Chondrocyte (in vitro differentiated cells): Measurements from ENCODE around the gene TMEM120A. TPM values are rescaled to one million over a fixed set of nuclear protein-coding genes. Genes with fewer than 3 reads are reported as not detected.
"Not testable (repeated sequence)": the region's sequence is repeated elsewhere in the genome, so short reads cannot be mapped to it uniquely, and the experiment has no call there.

Experiments used
- DNase-seq: peaks from one replicate; pipeline ENCODE4 v3.0.0; 2021; ENCODE audit warnings: mixed read lengths, low spot score
- H3K27ac Mint-ChIP-seq: one replicate; pipeline ENCODE4 v1.8.0; 2021; ENCODE audit warnings: mild to moderate bottlenecking, moderate library complexity, mixed read lengths; ENCODE audit not compliant: unreplicated experiment
- H3K27me3 Mint-ChIP-seq: 2 replicates; pipeline ENCODE4 v1.8.0; 2021; ENCODE audit warnings: low read depth, mixed read lengths
- H3K36me3 Mint-ChIP-seq: 2 replicates; pipeline ENCODE4 v1.8.0; 2021; ENCODE audit warnings: low read depth, mixed read lengths
- H3K4me1 Mint-ChIP-seq: 2 replicates; pipeline ENCODE4 v1.8.0; 2021; ENCODE audit warnings: low read depth, mild to moderate bottlenecking, mixed read lengths
- H3K4me3 Mint-ChIP-seq: one replicate; pipeline ENCODE4 v1.8.0; 2021; ENCODE audit warnings: mild to moderate bottlenecking, moderate library complexity, mixed read lengths; ENCODE audit not compliant: unreplicated experiment
- H3K9me3 Mint-ChIP-seq: 2 replicates; pipeline ENCODE4 v1.8.0; 2021; ENCODE audit warnings: low read depth, mixed read lengths
- long read RNA-seq: library from polyadenylated mRNA; stranded (forward); transcript quantifications from one replicate; pipeline ENCODE4 v2.0.0, GENCODE V29; 2021
- total RNA-seq: library from RNA; stranded (reverse); gene quantifications from 3 replicates; pipeline ENCODE4 v1.2.1, GENCODE V29; 2021
- TF ChIP-seq, protein P1 (sequence below): fragments of 200-600 bp; sonication (generic); IDR thresholded peaks from 2 replicates; pipeline ENCODE4 v1.5.0; 2021; ENCODE audit warnings: antibody characterized with exemption, mild to moderate bottlenecking, moderate library complexity

TMEM120A gene
- total RNA-seq, result 28.8 to 36.0 TPM (median 30.6 TPM) in 3 replicates
- long read RNA-seq, transcript TMEM120A-214 (12 exons, 1,456 nt), result major isoform, 24 of 38 reads
- long read RNA-seq, partial matches to known transcripts, result 1 of 38 reads
- long read RNA-seq, other reads (novel, unspliced or antisense), result 10 of 38 reads

- DNase-seq, result peak; percentile 98
- Mint-ChIP-seq H3K36me3 (peaks cover 10% of the 10 kb centered on the region), H3K27ac (peak within 1 kb of the TSS; percentile 90), H3K4me3 (peak within 1 kb of the TSS; percentile 76), H3K4me1 (peaks cover 22% of the 10 kb centered on the region), H3K27me3 (no peaks in the 10 kb centered on the region), H3K9me3 (no peaks in the 10 kb centered on the region)
- TF ChIP-seq, protein P1, sequence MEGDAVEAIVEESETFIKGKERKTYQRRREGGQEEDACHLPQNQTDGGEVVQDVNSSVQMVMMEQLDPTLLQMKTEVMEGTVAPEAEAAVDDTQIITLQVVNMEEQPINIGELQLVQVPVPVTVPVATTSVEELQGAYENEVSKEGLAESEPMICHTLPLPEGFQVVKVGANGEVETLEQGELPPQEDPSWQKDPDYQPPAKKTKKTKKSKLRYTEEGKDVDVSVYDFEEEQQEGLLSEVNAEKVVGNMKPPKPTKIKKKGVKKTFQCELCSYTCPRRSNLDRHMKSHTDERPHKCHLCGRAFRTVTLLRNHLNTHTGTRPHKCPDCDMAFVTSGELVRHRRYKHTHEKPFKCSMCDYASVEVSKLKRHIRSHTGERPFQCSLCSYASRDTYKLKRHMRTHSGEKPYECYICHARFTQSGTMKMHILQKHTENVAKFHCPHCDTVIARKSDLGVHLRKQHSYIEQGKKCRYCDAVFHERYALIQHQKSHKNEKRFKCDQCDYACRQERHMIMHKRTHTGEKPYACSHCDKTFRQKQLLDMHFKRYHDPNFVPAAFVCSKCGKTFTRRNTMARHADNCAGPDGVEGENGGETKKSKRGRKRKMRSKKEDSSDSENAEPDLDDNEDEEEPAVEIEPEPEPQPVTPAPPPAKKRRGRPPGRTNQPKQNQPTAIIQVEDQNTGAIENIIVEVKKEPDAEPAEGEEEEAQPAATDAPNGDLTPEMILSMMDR, result peak; percentile 62
Observed at GRCh38 chr7:75994388-75995051, at the start of gene TMEM120A. Gene TMEM120A, minus strand, starts transcription at chr7:75994595. Its CDS starts 25 bp downstream, at chr7:75994570.

DNA sequence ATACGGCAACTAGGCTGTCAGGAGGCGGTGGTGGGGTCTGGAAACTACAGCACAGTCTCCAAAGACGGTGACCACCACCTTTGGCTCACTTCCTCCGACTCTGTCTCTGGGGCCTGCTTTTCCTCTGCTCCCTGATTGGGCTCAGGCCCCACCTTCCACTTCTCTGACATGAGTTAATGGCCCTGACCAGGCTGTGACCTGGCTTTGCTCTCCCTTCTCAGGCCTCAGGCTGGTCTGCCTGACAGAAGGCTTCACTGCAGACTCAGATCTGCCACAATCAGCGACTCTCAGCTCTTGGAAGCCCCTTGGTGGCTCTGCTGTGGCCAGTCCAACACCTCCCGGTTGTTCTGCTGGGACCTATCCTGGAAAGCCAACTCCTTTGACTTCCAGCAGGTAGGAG lies 45.7 kb upstream of the TMEM120A start:
- Mint-ChIP-seq H3K36me3 (no peaks in the 10 kb centered on the region), H3K4me3 (no peak overlapping the region), H3K27ac (peak overlapping the region; percentile 39), H3K9me3 (no peaks in the 10 kb centered on the region), H3K27me3 (no peaks in the 10 kb centered on the region), H3K4me1 (no peaks in the 10 kb centered on the region)
- TF ChIP-seq, protein P1, result no peak
- no peak for DNase-seq

GRCh38 chr7:76037310-76037709 lies 42.9 kb upstream of the TMEM120A start:
- H3K36me3 Mint-ChIP-seq, result no peaks in the 10 kb centered on the region
- H3K27ac Mint-ChIP-seq, result no peak overlapping the region

GRCh38 chr7:76031964-76032363 lies 37.6 kb upstream of the TMEM120A start:
- no peaks in the 10 kb centered on the region for H3K9me3 Mint-ChIP-seq
- H3K36me3 Mint-ChIP-seq, result peaks cover 4% of the 10 kb centered on the region
- no peak overlapping the region for H3K4me3 Mint-ChIP-seq
- no peaks in the 10 kb centered on the region for H3K4me1 Mint-ChIP-seq
- no peak for DNase-seq
- no peak overlapping the region for H3K27ac Mint-ChIP-seq
- TF ChIP-seq, protein P1, result no peak
- no peaks in the 10 kb centered on the region for H3K27me3 Mint-ChIP-seq

More at GRCh38 chr7:76037310-76037709, 42.9 kb upstream of the TMEM120A start:
- H3K4me3 Mint-ChIP-seq, result no peak overlapping the region
- H3K27me3 Mint-ChIP-seq, result no peaks in the 10 kb centered on the region
- no peak for DNase-seq
- TF ChIP-seq, protein P1, result no peak
- no peaks in the 10 kb centered on the region for H3K9me3 Mint-ChIP-seq
- H3K4me1 Mint-ChIP-seq, result no peaks in the 10 kb centered on the region

- not testable (repeated sequence) for H3K27ac Mint-ChIP-seq, H3K4me3 Mint-ChIP-seq, H3K4me1 Mint-ChIP-seq, DNase-seq, H3K27me3 Mint-ChIP-seq, H3K36me3 Mint-ChIP-seq, H3K9me3 Mint-ChIP-seq
- TF ChIP-seq, protein P1, result peak; percentile 22
Observed at GRCh38 chr7:76029682-76030081, 35.3 kb upstream of the TMEM120A start.
